Temporal lobe (tissue), 1 donor: Measurements from ENCODE around the gene CAPN10. TPM values are rescaled to one million over a fixed set of nuclear protein-coding genes. Genes with fewer than 3 reads are reported as not detected.

ENCODE experiments used
- total RNA-seq: library from RNA; depleted of rRNA; stranded (reverse); fragments of >200 nt; gene quantifications from one replicate; pipeline ENCODE4 v1.2.3, GENCODE V29; 2014

The CAPN10 gene
- total RNA-seq, 1 donor from 2014 or later = 18.2 TPM

Other genes starting within 250 kb of the CAPN10 start
- gene GPC1, start 151.1 kb upstream of the CAPN10 start, total RNA-seq = 37.4 TPM
- 7.1 TPM for gene ANKMY1, start 28.7 kb upstream of the CAPN10 start, total RNA-seq
- 4.7 TPM for gene DUSP28, start 26.4 kb upstream of the CAPN10 start, total RNA-seq
- 7.1 TPM for gene RNPEPL1, start 18.2 kb upstream of the CAPN10 start, total RNA-seq
- 0.98 TPM for gene GPR35, start 38.7 kb downstream of the CAPN10 start, total RNA-seq
- not detected for gene AQP12B, start 96.2 kb downstream of the CAPN10 start, total RNA-seq
- gene AQP12A, start 105.1 kb downstream of the CAPN10 start, total RNA-seq = not detected
- 181 TPM for gene KIF1A, start 233.5 kb downstream of the CAPN10 start, total RNA-seq